ENCODE measurements around the gene LARGE1.
A peak's percentile ranks its signal among the peaks of the same experiment; 100 is the strongest.

Gene LARGE1

DNA sequence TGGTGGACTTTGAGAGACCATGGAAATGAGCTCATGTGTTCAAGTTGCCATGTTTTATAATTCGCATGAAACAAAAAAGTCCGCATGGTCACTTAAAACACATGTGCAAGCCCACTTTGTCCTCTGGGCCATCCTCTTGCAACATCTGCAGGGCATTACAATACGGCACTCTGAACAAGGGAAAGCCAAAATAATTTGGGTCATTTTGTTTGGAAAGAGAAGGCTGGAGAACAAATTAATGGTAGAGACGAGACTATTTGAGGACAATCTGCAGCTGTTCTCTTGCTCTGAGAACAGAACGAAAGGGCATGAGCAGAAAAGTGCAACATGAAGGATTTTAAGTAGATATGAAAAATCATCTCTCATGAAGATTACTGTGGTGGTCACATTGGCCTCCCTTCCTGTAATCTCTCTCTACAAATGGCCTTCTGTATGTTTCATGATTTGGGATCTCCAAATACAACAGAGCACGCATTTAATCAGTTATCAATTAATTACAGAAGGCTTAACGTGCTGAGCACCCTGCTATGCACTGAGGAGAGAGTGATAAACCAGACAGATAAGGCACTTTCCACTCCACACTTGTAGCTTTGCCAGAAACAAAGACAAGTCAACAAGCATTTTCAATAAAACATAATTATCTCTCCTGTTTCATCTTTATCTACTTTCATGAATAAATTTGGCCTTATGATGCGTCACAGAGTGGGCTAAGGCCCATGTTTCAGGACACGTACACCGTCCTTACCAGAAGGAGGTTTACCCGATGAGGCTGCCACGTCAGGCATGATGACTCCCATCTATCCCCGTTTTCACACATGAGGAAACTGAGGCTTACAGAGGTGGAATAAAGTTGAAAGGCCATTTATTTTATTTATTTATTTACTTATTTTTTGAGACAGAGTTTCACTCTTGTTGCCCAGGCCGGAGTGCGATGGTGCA lies 384.1 kb downstream of the LARGE1 start:
- TF ChIP-seq Cebpa-rat (IDR thresholded peaks at IDR 0.05), result no peak
- H4K20me1 ChIP-seq, result no peaks in the 10 kb centered on the region
- no peaks in the 10 kb centered on the region for H3K9me3 ChIP-seq
- H3K4me1 ChIP-seq, result peaks cover 5% of the 10 kb centered on the region; the same call in 1 of the 2 replicates
- H3K4me2 ChIP-seq, result no peak overlapping the region
- H3K27me3 ChIP-seq, result no peaks in the 10 kb centered on the region
- no peak overlapping the region for H3K27ac ChIP-seq
- peaks cover 15% of the 10 kb centered on the region; the same call in 1 of the 2 replicates for H3K36me3 ChIP-seq
- no peak overlapping the region for H3K4me3 ChIP-seq
- no peak overlapping the region for H3K9ac ChIP-seq

DNA sequence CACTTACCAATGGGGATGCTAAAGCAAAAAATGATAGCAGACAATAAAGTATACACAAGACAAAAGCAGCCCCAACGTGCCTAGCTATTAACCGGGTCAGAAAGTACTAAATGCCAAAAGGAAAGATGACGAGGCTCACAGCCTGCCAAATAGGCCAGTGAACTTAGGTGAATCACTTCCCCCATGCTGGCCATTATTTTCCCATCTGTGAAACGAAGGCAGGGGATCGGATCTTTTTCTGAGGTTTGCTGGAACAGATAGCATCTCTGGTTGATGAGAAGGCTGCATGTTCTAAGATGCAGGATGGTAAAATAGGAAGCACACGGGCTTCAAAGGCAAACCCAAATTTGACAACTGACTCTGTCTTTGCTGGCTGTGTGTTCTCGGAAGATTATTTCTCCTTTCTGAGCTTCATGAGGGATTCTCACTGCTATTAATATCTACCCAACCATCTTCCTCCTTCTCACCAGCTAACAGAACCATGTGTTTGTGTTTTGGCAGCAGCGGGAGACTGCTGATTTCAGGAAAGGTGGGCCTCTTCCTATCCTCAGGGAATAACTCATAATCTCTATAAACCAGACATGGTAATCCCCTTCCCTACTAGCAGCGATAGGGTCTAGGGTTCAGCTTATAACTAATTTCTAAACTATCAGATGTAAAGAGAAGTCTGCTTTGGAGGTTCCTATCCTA lies 390.7 kb downstream of the LARGE1 start:
- Histone ChIP-seq H3K4me3 (no peak overlapping the region), H3K27ac (no peak overlapping the region; the same call in 1 of the 2 replicates), H3K36me3 (0 out of 2 replicates have a peak, but pooled peaks cover under 1% of the 10 kb centered on the region), H3K9me3 (no peaks in the 10 kb centered on the region), H3K27me3 (no peaks in the 10 kb centered on the region), H3K4me2 (peak overlapping the region; percentile 41), H4K20me1 (no peaks in the 10 kb centered on the region), H3K9ac (no peak overlapping the region), H3K4me1 (peaks cover 21% of the 10 kb centered on the region)
- no peak for TF ChIP-seq Cebpa-rat (IDR thresholded peaks at IDR 0.05)

DNA sequence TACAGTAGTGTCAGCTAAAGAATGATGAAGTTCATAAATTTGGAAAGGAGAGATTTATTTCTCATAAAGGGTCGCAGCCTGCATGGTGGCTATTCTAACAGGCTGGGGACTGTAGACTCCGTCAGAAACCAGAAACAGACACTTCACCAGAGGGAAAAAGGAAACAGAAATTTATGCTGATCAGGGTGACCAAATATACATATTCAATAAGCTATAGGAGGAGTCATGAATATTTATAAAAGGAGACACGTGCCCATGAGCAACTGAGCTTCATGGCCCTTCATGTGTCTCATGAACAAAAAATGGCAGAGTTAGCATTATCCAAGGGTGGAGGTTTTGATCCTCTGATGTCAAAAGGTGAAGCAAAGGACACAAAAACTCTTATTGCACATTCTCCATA lies 392.1 kb downstream of the LARGE1 start:
- no peak overlapping the region for H3K4me2 ChIP-seq
- no peak overlapping the region for H3K9ac ChIP-seq
- H3K9me3 ChIP-seq, result no peaks in the 10 kb centered on the region
- H3K27ac ChIP-seq, result no peak overlapping the region
- H3K27me3 ChIP-seq, result no peaks in the 10 kb centered on the region
- peaks cover 35% of the 10 kb centered on the region for H3K4me1 ChIP-seq
- no peak overlapping the region for H3K4me3 ChIP-seq
- no peaks in the 10 kb centered on the region for H3K36me3 ChIP-seq
- TF ChIP-seq Cebpa-rat (IDR thresholded peaks at IDR 0.05), result no peak
- H4K20me1 ChIP-seq, result no peaks in the 10 kb centered on the region

DNA sequence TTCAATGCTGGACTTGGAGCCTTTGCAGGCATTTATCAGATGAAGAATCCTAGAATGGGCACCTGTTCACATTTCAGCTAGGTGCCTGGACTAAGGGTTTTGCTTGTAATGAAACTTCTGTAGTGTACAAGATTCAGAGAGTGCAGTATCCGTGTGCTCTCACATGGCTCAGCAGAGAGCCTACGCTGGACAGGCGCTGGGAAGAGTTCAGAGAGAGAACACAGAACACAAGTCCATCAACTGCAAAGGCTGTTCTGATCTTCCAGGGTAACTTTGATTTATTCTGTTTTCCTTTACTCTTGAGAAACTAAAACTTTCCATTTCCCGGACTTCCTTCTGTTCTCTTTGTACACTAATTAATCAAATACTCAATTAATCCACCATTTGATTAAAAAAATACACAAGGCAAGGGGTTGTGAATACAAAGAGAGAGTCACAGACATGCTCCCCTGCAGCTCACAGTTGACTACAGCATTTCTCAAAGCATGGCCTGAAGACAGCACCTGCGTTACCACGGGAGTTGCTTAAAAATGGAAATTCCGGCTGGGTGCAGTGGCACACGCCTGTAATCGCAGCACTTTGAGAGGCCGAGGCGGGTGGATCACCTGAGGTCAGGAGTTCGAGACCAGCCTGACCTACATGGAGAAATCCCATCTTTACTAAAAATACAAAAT lies 393.7 kb downstream of the LARGE1 start:
- H3K27me3 ChIP-seq, result no peaks in the 10 kb centered on the region
- H3K4me3 ChIP-seq, result no peak overlapping the region
- H4K20me1 ChIP-seq, result no peaks in the 10 kb centered on the region
- H3K27ac ChIP-seq, result no peak overlapping the region
- no peak for TF ChIP-seq Cebpa-rat (IDR thresholded peaks at IDR 0.05)
- H3K9me3 ChIP-seq, result no peaks in the 10 kb centered on the region; the same call in 1 of the 2 replicates
- H3K4me2 ChIP-seq, result no peak overlapping the region
- no peak overlapping the region for H3K9ac ChIP-seq
- peaks cover 47% of the 10 kb centered on the region for H3K4me1 ChIP-seq
- H3K36me3 ChIP-seq, result no peaks in the 10 kb centered on the region

DNA sequence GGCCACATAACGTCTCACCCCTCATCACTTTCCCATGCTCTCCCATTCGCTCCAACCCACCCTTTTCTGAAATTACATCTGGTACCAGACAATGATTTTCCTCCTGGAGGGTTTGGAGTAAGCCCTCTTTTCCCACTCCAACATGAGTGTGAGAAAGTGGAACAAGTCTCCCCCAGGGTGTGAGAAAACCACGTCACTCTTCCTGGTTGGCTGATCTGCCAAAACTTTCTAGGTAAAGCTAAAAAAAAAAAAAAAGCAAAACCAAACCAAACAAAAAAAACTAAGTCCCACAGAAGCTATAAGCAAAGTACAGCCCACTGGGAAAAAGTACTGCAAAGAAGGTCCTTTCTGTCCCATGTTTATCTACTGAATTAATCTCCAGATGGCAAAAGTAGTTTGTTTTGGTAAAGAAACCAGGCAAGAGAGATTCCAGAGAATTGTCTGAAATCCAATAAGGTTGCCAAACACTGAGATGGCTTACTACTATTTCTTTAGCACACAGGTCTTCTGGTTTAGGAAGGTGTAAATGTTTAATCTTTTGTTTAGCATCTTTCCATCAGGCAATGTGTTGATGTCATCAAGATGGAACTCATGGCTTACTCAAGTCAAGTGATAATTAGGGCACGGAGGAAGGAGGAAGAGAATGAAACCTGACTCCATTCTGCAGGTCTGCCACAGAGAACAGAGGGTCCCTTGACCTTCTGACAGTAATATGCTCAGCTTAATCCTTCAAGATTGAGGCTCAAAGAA lies 395.6 kb downstream of the LARGE1 start:
- Histone ChIP-seq H3K36me3 (peaks cover 7% of the 10 kb centered on the region; the same call in 1 of the 2 replicates), H3K9ac (no peak overlapping the region), H3K4me1 (peaks cover 49% of the 10 kb centered on the region), H3K9me3 (peaks cover 6% of the 10 kb centered on the region; the same call in 1 of the 2 replicates), H4K20me1 (no peaks in the 10 kb centered on the region), H3K27ac (no peak overlapping the region), H3K4me2 (0 out of 2 replicates have a peak overlapping the region, but pooled peaks have one; percentile 3), H3K27me3 (no peaks in the 10 kb centered on the region), H3K4me3 (no peak overlapping the region)
- no peak for TF ChIP-seq Cebpa-rat (IDR thresholded peaks at IDR 0.05)

DNA sequence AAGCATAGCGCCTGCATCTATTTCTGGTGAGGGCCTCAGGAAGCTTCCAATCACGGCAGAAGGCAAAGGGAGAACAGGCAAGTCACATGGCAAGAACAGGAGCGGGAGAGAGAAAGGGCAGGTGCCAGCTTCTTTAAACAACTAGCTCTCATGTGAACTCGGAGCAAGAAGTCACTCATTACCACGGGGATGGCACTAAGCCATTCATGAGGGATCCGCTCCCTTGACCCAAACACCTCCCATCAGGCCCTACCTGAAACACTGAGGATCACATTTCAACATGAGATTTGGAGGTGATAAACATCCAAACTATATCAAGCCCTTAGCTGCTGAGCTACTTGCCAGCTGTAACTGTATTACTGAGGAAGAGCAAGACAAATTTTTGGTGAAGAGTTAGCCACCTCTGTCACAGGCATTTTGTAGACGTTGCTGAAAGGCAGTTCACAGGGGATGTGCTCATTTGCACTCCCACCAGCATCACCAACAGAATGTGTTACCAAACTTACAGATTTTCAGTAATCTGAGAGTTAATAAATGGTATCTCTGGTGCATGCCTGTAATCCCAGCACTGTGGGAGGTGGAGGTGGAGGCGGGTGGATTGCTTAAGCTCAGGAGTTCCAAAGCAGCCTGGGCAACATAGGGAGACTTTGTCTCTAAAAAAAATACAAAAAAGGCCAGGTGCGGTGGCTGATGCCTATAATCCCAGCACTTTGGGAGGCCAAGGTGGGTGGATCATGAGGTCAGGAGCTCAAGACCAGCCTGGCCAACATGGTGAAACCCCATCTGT lies 398.2 kb downstream of the LARGE1 start:
- Histone ChIP-seq H3K4me3 (no peak overlapping the region), H3K9ac (no peak overlapping the region), H3K27me3 (no peaks in the 10 kb centered on the region), H3K9me3 (peaks cover 6% of the 10 kb centered on the region; the same call in 1 of the 2 replicates), H3K36me3 (peaks cover 7% of the 10 kb centered on the region; the same call in 1 of the 2 replicates), H3K4me1 (peaks cover 55% of the 10 kb centered on the region), H4K20me1 (no peaks in the 10 kb centered on the region), H3K4me2 (no peak overlapping the region), H3K27ac (no peak overlapping the region)
- TF ChIP-seq Cebpa-rat (IDR thresholded peaks at IDR 0.05), result no peak

DNA sequence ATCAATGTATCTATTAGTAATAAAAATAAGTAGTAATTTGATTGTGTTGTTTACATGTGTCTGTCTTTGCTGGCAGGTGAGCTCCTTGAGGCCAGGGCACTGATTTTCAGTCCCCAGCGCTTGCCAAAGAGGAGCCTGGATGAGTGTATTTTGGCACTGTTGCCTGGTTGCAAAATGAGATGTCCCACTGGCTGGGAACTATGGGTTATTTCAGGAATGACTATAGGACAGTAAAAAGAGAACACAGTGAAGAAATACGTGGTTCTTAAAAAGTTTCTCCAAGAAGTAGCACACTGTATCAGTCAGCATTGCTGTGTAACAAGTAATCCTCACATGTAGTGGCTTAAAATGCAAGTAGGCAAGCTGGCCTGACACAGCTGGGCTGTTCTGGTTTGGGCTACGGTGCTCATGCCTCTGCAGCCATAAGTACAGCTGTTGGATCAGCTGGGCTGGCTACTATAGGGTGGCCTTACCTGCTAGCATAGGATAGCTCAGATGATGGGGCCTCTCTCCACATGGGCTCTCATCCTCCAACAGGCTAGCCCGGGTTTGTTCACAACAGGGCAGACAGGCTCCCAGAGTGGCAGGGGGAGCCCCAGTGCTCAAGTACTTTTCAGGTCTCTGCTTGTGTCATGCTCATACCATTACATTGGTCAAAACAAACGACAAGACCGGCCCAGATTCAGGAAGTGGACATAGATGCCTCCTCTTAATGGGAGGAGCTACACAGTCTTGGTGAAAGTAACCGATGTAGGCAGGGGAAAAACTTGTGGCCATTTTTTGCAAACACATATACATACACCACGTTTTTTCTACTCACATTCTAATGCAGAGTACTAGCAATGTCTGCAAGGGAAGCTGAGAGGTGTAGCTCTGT lies 399.1 kb downstream of the LARGE1 start:
- H3K27me3 ChIP-seq, result no peaks in the 10 kb centered on the region
- H3K36me3 ChIP-seq, result peaks cover 7% of the 10 kb centered on the region; the same call in 1 of the 2 replicates
- H3K9ac ChIP-seq, result no peak overlapping the region
- TF ChIP-seq Cebpa-rat (IDR thresholded peaks at IDR 0.05), result no peak
- no peak overlapping the region for H3K4me3 ChIP-seq
- peaks cover 55% of the 10 kb centered on the region for H3K4me1 ChIP-seq
- H3K4me2 ChIP-seq, result peak overlapping the region; percentile 54
- peaks cover 6% of the 10 kb centered on the region; the same call in 1 of the 2 replicates for H3K9me3 ChIP-seq
- no peak overlapping the region for H3K27ac ChIP-seq
- H4K20me1 ChIP-seq, result no peaks in the 10 kb centered on the region
